Right renal cortex interstitium (tissue), 3 donors: ENCODE data around the gene ITGB5. TPM values are rescaled to one million over a fixed set of nuclear protein-coding genes. Genes with fewer than 3 reads are reported as not detected.

Experiments
- DNase-seq, 3 donors: peaks; one replicate each; pipeline ENCODE4 v3.0.0-alpha.2; 2013; ENCODE audit warnings: low read depth in 3 of 3, low spot score in 2 of 3
- polyA plus RNA-seq, 3 donors: library from polyadenylated mRNA; unstranded; fragments of 120-200 nt; gene quantifications; one replicate each; pipeline ENCODE4 v1.2.1, GENCODE V29; 2013; ENCODE audit not compliant: insufficient read length in 3 of 3

Gene ITGB5, protein sequence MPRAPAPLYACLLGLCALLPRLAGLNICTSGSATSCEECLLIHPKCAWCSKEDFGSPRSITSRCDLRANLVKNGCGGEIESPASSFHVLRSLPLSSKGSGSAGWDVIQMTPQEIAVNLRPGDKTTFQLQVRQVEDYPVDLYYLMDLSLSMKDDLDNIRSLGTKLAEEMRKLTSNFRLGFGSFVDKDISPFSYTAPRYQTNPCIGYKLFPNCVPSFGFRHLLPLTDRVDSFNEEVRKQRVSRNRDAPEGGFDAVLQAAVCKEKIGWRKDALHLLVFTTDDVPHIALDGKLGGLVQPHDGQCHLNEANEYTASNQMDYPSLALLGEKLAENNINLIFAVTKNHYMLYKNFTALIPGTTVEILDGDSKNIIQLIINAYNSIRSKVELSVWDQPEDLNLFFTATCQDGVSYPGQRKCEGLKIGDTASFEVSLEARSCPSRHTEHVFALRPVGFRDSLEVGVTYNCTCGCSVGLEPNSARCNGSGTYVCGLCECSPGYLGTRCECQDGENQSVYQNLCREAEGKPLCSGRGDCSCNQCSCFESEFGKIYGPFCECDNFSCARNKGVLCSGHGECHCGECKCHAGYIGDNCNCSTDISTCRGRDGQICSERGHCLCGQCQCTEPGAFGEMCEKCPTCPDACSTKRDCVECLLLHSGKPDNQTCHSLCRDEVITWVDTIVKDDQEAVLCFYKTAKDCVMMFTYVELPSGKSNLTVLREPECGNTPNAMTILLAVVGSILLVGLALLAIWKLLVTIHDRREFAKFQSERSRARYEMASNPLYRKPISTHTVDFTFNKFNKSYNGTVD
- polyA plus RNA-seq = 100 to 1,000 TPM; 102 to 108 (median 108) TPM

GRCh38 chr3:124887177-124887931 is at the start of gene ITGB5:
TSS of gene ITGB5 (minus strand) at chr3:124887365. CDS start at chr3:124887000, 365 bp downstream.
- DNase-seq = peak in 1 of 3 donors; percentile 67

DNA sequence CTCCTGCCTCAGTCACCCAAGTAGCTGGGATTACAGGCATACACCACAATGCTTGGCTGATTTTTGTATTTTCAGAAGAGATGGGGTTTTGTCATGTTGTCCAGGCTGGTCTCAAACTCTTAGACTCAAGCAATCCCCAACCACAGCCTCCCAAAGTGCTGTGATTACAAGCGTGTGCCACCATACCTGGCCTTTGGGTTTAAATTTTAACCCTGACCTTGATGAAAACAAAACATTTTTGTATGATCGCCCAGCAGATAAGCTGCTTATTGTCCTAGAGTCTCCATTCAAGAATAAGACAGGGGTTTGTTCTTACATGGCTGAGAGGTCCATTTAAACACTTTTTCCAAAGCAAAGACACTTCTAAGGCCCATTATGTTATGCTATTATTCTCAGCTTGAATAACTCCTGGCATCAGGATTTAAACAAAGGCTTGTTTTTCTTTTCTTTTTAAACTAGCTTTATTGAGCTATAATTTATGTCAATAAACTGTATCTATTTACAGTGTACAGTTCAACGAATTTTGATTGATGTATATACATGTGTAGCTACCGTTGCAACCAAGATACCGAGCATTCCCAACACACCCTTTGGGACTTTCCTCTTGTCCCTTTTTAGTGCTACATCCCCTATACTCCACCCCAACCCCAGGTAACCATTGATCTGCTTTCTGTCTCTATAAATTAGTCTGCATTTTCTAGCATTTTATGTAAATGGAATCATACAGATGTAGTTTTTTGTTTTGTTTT is 48.8 kb upstream of the ITGB5 start:
- no peak for DNase-seq

DNA sequence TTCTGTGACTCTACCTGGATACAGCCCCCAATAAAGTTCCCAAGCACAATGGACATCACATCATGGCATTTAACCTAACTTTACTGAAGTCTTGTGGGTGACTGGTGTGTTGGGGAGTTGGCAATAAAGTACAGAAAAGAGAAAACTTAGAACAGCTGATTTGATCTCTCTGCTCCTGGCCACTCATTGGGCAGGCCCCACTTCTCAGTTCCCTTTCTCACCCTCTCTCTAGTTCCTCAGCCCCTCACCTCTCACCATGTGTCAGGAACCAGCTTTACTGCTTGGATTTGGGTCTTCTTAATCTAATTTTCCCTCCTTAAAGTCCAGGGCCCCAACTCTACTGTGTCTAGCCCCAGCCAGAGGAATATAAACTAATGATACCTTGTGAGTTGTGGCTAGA is 48.1 kb upstream of the ITGB5 start:
- DNase-seq = no peak

DNA sequence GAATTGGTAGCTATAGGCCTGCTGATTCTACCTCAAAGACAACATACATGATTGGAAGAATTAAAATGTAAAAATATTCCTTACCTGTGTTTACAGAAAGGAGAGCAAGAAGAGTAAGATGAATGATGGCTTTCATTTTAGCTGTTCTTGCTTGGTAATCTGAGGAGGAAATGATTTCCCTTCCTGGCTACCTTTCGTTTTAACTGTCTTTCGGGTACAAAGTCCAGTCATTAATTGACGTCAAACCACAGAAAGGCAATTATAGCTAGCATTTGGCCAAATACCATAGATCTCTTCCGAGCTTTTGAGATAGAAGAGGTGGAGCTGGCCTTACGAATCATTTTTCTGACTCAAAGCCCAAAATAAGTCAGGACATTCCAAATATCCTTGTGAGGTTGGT is 47.4 kb upstream of the ITGB5 start, which contains the start of gene MUC13:
TSS of gene MUC13 (minus strand) at position 175 of the 400 bp plus-strand sequence. CDS start at position 136, 39 bp downstream.
- no peak for DNase-seq

GRCh38 chr3:124928333-124929202 is 41.4 kb upstream of the ITGB5 start:
- DNase-seq = peak; percentile 29 to 39 (median 33)

GRCh38 chr3:124927574-124928045 is 40.4 kb upstream of the ITGB5 start:
- no peak for DNase-seq

- no peak for DNase-seq
Measured at GRCh38 chr3:124926426-124927101, 39.4 kb upstream of the ITGB5 start.

DNA sequence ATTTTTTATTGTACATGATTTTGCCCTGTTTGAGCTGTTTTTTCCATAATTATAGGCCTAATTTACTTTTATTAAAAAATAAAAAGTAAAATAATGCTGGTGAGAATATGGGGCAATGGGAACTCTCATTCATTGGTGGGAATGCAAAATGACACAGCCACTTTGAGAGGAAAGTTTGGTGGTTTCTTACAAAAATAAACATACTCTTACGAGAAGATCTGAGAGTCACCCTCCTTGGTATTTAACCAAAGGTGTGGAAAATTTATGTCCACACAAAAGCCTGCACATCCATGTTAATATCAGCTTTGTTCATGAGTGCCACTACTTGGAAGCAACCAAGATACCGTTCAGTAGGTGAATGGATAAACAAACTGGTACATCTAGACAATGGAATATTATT is 37.6 kb upstream of the ITGB5 start:
- DNase-seq = no peak

DNA sequence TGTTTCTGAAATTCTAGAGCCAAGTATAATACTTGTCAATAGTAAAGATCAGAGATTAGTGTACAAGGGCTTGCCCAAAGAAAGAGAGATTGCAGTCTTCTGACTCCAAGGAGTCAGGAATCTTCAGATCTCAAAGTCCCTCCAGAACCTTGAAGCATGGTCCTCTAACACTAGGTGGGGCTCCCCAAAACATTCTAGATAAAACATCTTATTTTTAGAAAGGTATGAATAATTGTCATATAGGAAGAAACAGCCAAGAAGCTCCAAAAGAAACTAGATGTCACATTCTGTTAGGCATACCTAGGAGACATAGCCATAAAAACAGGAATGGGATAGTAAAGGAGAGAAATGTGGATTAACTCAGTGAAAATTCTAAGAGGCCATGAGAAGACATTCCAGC is 36.7 kb upstream of the ITGB5 start:
- no peak for DNase-seq

GRCh38 chr3:124920718-124921117 is 33.6 kb upstream of the ITGB5 start:
- no peak for DNase-seq

GRCh38 chr3:124919756-124920155 is 32.6 kb upstream of the ITGB5 start:
- no peak for DNase-seq

GRCh38 chr3:124918524-124918923 is 31.4 kb upstream of the ITGB5 start:
- DNase-seq = no peak

DNA sequence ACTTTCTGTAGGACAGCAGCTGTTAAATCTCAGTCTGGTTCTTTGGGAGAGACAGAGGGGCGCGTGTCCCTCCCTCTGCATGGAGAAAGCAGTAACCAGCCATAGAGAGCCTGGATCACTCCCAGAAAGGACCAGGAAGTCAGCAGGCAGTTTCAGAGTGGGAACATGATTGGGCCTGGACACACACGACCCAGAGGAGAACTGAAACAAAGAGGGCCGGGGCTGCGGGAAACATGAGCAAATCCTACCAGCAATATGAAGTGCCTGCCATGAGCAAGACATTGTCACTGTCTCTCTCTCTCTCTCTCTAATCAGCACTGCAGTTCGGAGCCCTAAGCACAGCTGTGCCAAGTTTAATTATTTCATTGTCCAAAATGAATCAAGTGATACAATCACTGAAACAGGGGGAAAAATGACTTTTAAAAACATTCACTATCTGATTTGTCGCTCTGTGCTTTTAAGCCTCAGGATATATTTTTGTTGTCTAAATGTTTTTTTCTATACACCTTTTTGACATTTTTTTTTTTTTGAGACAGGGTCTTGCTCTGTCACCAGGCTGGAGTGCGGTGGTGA is 29.8 kb upstream of the ITGB5 start:
- DNase-seq = no peak

DNA sequence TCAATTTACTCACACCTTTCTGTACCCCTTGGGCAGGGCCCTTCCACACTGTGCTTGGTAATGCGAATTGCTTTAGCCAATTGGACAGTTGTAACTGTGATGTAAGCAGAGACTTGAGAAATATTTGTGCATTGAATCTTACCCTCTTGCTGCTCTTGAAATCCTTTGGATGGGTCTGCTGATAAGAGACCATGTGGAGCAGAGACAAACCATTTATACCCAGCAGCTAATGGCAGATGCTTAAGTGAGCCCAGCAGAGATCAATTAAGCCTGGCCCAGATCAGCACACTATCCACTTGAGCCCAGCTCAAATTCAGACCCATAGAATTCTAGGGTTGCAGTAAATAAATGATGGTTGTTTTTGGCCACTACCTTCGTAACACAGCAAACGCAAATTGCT is 28.1 kb upstream of the ITGB5 start:
- no peak for DNase-seq

DNA sequence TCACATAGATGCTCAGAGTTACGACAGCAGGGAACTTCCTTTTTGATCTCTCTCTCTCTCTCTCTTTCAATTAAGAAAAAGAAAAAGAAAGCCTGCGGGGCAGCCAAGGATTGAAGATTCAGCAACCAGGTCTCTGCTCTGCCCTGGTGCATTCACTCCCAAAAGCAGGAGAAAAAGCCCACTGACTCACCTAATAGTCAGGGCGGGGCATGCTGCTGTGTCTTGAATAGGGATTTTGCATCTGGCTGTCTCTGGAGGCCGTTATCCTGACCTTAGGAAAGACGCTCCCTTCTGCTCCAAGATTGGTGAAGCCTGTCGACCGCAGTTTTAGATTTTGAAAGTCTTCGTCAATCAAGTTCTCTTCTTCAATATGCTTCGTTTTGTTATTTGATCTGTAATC is 20.8 kb upstream of the ITGB5 start:
- no peak for DNase-seq

DNA sequence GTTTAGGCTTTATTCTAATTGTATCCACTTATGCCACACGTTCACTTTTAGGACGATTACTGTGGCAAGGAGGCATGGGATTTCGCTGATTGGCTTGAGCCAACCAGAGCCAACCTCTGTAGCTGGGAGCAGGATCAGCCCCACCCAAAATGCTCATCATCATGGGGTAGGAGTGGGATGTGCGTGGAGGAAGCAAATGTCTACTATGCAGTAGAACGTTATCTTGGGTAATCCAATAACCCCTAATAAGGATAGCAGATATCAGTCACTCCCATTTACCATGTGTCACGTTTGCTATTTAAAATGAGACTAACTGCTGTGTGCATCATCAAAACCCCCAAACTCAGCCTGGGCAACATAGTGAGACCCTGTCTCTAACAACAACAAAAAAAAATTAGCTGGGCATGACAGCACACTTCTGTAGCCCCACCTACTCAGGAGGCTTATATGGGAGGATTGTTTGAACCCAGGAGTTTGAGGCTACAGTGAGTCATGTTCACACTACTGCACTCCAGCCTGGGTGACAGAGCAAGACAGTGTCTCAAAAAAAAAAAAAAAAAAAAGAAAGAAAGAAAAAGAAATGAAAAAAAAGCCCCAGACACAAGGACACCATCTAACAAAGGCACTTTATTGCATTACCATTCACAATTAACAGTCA is 17.8 kb upstream of the ITGB5 start:
- DNase-seq = no peak

GRCh38 chr3:124903896-124904834 is 17.0 kb upstream of the ITGB5 start:
- no peak for DNase-seq
